GM21723 (cell line): ENCODE measurements around the gene NDRG2.

Experiments
- ATAC-seq: cut with Tn5 transposase; IDR thresholded peaks from one replicate; pipeline ENCODE4 v1.9.1; 2021; ENCODE audit warnings: mild to moderate bottlenecking, moderate library complexity; ENCODE audit not compliant: unreplicated experiment

Gene NDRG2

DNA sequence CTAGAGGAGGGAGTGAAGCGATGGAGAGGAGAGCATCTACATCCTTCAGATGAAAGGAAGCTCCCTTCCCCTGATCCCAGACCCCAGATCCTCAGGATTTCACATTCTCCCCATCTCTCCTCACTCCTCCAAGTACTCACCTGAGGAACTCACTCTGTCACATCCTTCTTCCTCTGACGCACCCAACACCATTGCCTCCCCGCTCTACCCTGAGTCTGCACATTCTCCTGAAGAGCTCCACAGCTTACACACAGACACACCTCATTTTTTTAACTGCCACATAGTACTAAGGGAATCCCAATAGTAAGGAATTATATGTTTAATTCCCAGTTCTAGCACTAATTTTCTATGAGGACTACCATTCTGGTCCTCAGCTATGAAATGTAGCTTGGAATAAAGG lies 51.4 kb downstream of the NDRG2 start:
- ATAC-seq = no peak

DNA sequence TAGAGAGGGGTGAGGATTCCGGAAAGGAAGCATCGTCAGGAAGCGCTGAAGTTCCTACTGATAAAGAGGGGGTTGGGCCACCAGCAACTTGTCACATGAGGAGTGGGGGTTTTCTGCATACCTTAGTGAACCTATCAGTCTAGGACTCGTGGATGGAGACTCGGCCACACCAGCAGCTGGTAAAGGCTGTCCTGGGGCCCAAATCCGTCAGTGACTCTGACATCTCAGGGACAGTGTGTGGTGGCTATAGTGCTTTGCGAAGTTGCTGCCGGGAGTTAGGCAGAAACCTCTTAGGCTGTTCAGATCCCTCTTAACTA lies 53.2 kb downstream of the NDRG2 start:
- peak; percentile 23 for ATAC-seq

DNA sequence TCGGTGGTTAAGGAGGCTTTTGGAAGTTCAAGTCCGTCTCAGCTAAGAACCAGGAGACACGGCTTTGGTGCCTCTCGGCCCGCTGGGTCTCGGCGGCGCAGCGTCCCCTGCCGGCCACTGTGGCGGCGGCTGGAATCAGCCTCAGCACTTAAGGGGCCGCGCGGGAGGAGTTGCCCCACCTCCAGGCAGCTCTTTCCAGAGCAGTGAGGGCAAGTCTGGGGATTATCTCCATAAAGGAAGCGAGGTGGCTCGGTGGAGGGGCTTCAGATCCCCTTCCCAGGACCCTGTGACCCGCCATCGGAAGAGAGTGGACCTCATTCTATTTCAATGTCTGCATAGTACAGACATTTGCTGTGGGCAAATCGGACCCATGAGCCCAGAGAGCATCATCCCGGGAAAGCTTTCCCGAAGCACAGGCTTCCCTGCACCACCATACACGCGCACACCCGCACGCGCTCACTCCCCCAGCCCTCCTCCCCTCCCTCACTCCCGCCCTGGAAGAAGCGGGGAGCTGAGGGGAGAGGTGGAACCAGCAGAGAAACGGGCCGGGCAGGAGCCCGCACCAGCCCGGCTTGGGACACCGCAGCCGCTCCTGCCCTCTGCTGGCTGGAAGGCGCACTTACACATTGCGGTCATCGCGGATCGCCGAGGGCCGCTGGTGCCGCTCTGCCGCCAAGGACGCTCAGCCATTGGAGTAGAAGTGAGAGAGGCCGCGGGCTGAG lies 53.7 kb downstream of the NDRG2 start:
- peak; percentile 92 for ATAC-seq

DNA sequence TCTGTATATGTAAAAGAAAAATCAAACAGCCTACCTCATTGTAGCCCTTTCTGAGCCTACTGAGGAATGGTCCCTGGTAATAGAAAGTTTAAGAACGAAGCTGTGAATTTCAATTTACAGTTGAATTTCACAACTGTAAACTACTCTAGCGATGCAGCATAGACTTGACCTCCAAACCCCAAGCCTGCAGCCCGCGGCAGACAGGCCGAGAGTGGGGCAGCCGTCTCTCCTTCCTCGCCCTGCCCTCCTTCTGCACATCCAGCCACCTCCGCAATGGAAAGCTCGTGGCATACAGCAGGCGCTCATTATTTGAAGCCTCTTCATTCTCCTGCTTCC lies 54.2 kb downstream of the NDRG2 start:
- no peak for ATAC-seq

DNA sequence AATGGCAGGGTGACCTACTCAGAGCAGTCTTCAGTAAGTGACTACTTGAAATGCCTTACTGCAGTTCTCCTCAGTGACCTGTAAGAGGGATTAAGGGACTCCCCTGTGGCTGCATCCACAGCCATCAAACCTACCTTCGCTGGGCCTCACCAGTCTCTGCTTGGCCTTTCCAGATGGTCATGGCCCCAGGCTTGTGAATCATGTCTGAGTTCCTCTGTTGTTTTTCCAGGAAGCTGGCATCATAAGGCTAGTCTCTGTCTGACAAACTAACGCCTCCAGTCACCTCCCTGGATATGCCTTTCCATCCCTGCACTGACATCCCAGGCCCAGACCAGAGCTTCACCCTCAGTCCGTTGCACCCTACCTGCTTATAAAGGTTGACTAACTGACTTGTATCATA lies 55.5 kb downstream of the NDRG2 start:
- no peak for ATAC-seq
